HG03558 (cell line): ENCODE results near the gene MARVELD2.

Experiments used
- ATAC-seq: cut with Tn5 transposase; IDR thresholded peaks from one replicate; pipeline ENCODE4 v1.9.1; 2021; ENCODE audit warnings: moderate number of reproducible peaks; ENCODE audit not compliant: unreplicated experiment; ENCODE audit errors: extremely low read depth

The MARVELD2 gene

DNA sequence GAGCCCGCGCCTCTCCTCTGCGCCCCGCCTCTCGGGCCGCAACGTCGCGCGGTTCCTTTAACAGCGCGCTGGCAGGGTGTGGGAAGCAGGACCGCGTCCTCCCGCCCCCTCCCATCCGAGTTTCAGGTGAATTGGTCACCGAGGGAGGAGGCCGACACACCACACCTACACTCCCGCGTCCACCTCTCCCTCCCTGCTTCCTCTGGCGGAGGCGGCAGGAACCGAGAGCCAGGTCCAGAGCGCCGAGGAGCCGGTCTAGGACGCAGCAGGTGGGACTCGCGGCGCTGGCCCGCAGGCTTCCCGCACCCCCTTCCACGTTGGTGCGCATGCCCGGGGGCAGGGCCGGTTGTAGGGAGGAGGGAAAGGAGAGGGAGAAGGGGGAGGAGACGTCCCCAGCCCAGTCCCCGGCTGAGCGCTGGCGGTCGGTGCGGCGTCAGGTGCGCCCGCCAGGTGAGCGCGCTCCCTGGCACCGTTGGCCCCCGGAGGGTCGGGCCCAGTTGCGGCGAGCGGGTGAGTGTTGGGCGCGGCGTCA is 77.5 kb downstream of the MARVELD2 start, which contains the start of gene OCLN:
Gene OCLN, plus strand, starts transcription at position 400 of the 532 bp plus-strand sequence. CDS start 11,455 bp downstream, outside the sequence.
- ATAC-seq: no peak

DNA sequence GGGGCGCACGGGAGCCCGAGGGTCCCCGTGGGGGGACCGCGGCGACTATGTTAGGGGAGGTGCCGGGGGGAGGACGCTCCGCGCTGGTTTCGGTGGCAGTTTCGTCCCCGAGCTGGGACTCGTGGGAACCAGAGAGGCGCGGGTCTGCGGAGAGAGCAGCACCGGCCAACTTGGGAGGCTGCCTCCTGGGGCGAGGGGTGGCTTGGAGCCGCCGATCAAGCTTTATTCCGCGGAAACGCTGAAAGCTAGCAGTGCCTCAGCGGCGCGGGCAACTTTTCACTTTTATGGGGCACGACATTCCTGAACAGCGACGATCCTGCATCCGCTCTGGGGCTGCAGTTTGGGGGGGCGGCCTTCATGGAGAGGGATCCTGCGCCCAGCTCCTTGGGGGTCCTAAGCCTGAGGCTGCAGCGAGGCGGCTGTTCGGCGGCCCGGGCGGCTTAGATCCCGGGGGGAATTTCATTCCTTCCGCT is 78.0 kb downstream of the MARVELD2 start:
- no peak for ATAC-seq

DNA sequence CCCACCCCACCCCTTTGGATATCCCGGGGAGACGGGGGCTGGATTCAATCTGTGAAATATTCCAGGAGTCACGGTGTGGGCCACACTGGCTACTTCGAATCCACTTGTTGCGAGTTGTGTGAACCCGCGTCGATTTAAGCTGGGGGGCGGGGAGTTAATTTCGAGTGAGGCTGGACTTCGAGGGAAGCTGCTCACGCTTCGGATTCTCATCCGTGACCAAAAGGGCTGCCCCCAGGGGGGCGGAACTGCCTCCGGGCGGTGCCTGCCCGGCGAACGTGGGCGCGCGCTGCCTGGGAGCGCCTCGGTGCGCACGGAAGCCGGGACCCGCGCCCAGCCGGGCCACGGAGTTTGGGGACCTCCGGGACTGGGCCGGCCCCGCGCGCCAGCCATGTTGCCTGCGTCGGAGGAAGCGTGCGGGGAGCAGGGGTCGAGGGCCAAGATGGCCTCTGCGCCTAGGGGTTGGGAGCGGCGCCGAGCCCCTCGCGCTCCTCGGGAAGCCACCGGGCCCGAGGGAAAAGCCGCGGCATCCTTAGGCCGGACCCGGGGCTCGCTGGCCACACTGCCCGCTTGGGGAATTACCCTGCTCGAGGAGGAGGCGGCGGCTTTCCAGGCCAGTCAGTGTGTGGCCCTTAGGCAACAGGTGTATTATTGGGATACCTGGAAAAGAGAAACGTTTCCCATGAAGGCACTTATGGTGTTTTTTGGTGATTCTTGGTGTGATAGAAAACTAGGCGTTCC is 78.6 kb downstream of the MARVELD2 start:
- no peak for ATAC-seq
